GM23338 (cell line): Measurements from ENCODE around the gene ZBTB5. TPM values are rescaled to one million over a fixed set of nuclear protein-coding genes. Genes with fewer than 3 reads are reported as not detected.

Experiments
- ATAC-seq: fragments of 200-7000 bp; cut with Tn5 transposase; 3 replicates; pipeline ENCODE4 v1.9.1; 2020
- DNase-seq: peaks from one replicate; pipeline ENCODE4 v3.0.0-alpha.2; 2015; ENCODE audit warnings: low spot score
- H2AFZ ChIP-seq: fragments of 200-600 bp; sonication (generic); 2 replicates; pipeline ENCODE4 v1.8.0; 2016; ENCODE audit warnings: antibody characterized with exemption, mild to moderate bottlenecking, moderate library complexity
- H3F3A ChIP-seq: fragments of 200-600 bp; sonication (generic); replicated peaks from 2 replicates; pipeline ENCODE4 v1.8.0; 2017; ENCODE audit warnings: antibody characterized with exemption, mixed run types, low read depth
- H3K27ac ChIP-seq: fragments of 200-600 bp; sonication (generic); 2 replicates; pipeline ENCODE4 v1.6.1; 2016; ENCODE audit warnings: low read depth
- H3K27me3 ChIP-seq: fragments of 200-600 bp; sonication (generic); 2 replicates; pipeline ENCODE4 v1.8.0; 2016; ENCODE audit warnings: mild to moderate bottlenecking, mixed run types, moderate library complexity; ENCODE audit not compliant: insufficient read depth
- H3K36me3 ChIP-seq: fragments of 200-600 bp; sonication (generic); 2 replicates; pipeline ENCODE4 v1.8.0; 2016; ENCODE audit warnings: mild to moderate bottlenecking; ENCODE audit not compliant: insufficient read depth
- H3K4me1 ChIP-seq: fragments of 200-600 bp; sonication (generic); 2 replicates; pipeline ENCODE4 v1.8.0; 2016; ENCODE audit warnings: mild to moderate bottlenecking, moderate library complexity; ENCODE audit not compliant: insufficient read depth
- H3K4me2 ChIP-seq: fragments of 200-600 bp; sonication (generic); 2 replicates; pipeline ENCODE4 v1.7.1; 2017; ENCODE audit warnings: mixed run types
- H3K4me3 ChIP-seq: fragments of 200-600 bp; sonication (generic); 2 replicates; pipeline ENCODE4 v1.6.1; 2016; ENCODE audit warnings: mixed run types
- H3K79me2 ChIP-seq: fragments of 200-600 bp; sonication (generic); replicated peaks from 2 replicates; pipeline ENCODE4 v1.8.0; 2017; ENCODE audit warnings: mild to moderate bottlenecking; ENCODE audit not compliant: insufficient read depth
- H3K9me2 ChIP-seq: fragments of 200-600 bp; sonication (generic); 2 replicates; pipeline ENCODE4 v1.8.0; 2017; ENCODE audit not compliant: insufficient read depth
- H4K20me1 ChIP-seq: fragments of 200-600 bp; sonication (generic); replicated peaks from 2 replicates; pipeline ENCODE4 v1.8.0; 2017; ENCODE audit warnings: mild to moderate bottlenecking; ENCODE audit not compliant: insufficient read depth
- H3K27ac Mint-ChIP-seq: 2 replicates; pipeline ENCODE4 v1.8.0; 2020; ENCODE audit warnings: inconsistent platforms, mild to moderate bottlenecking, moderate library complexity, mixed read lengths
- H3K27me3 Mint-ChIP-seq: 3 replicates; pipeline ENCODE4 v1.8.0; 2022; ENCODE audit warnings: low read depth, mild to moderate bottlenecking, moderate library complexity, mixed read lengths, inconsistent platforms; ENCODE audit not compliant: insufficient read depth, poor library complexity
- H3K36me3 Mint-ChIP-seq: 3 replicates; pipeline ENCODE4 v1.8.0; 2021; ENCODE audit warnings: low read depth, mild to moderate bottlenecking, inconsistent platforms, moderate library complexity, mixed read lengths
- H3K4me1 Mint-ChIP-seq: 3 replicates; pipeline ENCODE4 v1.8.0; 2020; ENCODE audit warnings: mild to moderate bottlenecking, inconsistent platforms, mixed read lengths
- H3K4me3 Mint-ChIP-seq: 3 replicates; pipeline ENCODE4 v1.8.0; 2021; ENCODE audit warnings: moderate library complexity, mild to moderate bottlenecking, inconsistent platforms, mixed read lengths
- H3K9me3 Mint-ChIP-seq: 3 replicates; pipeline ENCODE4 v1.8.0; 2020; ENCODE audit warnings: moderate library complexity, mild to moderate bottlenecking, inconsistent platforms, mixed read lengths
- CREB1 ChIP-seq: fragments of 250-450 bp; sonication (Bioruptor Pico); IDR thresholded peaks from 2 replicates; pipeline ENCODE4 v1.5.0; 2020; ENCODE audit warnings: low read depth, mild to moderate bottlenecking, moderate library complexity
- ETS1 ChIP-seq: IDR thresholded peaks from 2 replicates; pipeline ENCODE4 v1.6.1; 2016; ENCODE audit warnings: antibody characterized with exemption
- EZH2 ChIP-seq: fragments of 200-600 bp; sonication (generic); IDR thresholded peaks from one replicate; pipeline ENCODE4 v1.8.0; 2017; ENCODE audit warnings: antibody characterized with exemption, mild to moderate bottlenecking, low read depth; ENCODE audit not compliant: unreplicated experiment
- JUNB ChIP-seq: IDR thresholded peaks from one replicate; pipeline ENCODE4 v1.6.1; 2016; ENCODE audit warnings: antibody characterized with exemption; ENCODE audit not compliant: unreplicated experiment
- NANOG ChIP-seq: IDR thresholded peaks from 2 replicates; pipeline ENCODE4 v1.6.1; 2016; ENCODE audit warnings: antibody characterized with exemption, borderline replicate concordance
- POLR2AphosphoS5 ChIP-seq: IDR thresholded peaks from 2 replicates; pipeline ENCODE4 v1.6.1; 2016; ENCODE audit warnings: antibody characterized with exemption, low read depth
- STAT1 ChIP-seq: IDR thresholded peaks from one replicate; pipeline ENCODE4 v1.6.1; 2016; ENCODE audit warnings: antibody characterized with exemption; ENCODE audit not compliant: unreplicated experiment
- ZNF114 ChIP-seq: fragments of 250-450 bp; sonication (Bioruptor Pico); IDR thresholded peaks from 2 replicates; pipeline ENCODE4 v1.5.0; 2020; ENCODE audit warnings: mild to moderate bottlenecking, moderate library complexity
- ZNF331 ChIP-seq: fragments of 250-450 bp; sonication (Bioruptor Pico); IDR thresholded peaks from 2 replicates; pipeline ENCODE4 v1.5.0; 2020; ENCODE audit warnings: low read depth, mild to moderate bottlenecking, moderate library complexity
- ZNF462 ChIP-seq: fragments of 250-450 bp; sonication (Bioruptor Pico); IDR thresholded peaks from 2 replicates; pipeline ENCODE4 v1.5.0; 2020; ENCODE audit warnings: mild to moderate bottlenecking, moderate library complexity
- polyA plus RNA-seq: library from polyadenylated mRNA; unstranded; fragments of >200 nt; fragmentation: Nextera tagmentation; extraction: Ambion mirVana; gene quantifications from 2 replicates; pipeline ENCODE4 v1.2.1, GENCODE V29; 2016
- total RNA-seq: library from RNA; depleted of rRNA; stranded (reverse); fragments of >200 nt; shearing (Covaris generic); gene quantifications from 2 replicates; pipeline ENCODE4 v1.2.3, GENCODE V29; 2014

Gene ZBTB5
- total and polyA plus RNA-seq, 2 experiments from 2014 or later = 2.8 to 19.5 TPM

- no peak for TF ChIP-seq ZNF462
- no peak for TF ChIP-seq POLR2AphosphoS5
- no peak for TF ChIP-seq CREB1
- no peak for TF ChIP-seq STAT1
- TF ChIP-seq ZNF114 (CRISPR knock-in tag) = no peak
- no peak for TF ChIP-seq NANOG
- no peak for TF ChIP-seq JUNB
Measured at GRCh38 chr9:37395663-37396062, 69.6 kb downstream of the ZBTB5 start (continued).

- H3K36me3 Mint-ChIP-seq = no peaks in the 10 kb centered on the region
- peak; percentile 25; the same call in 2 of the 3 replicates for ATAC-seq
- H3K4me1 ChIP-seq = no peaks in the 10 kb centered on the region
- TF ChIP-seq EZH2 = no peak
- TF ChIP-seq CREB1 = no peak
- TF ChIP-seq ZNF462 = no peak
- no peak for TF ChIP-seq ZNF331
- no peak for TF ChIP-seq STAT1
- TF ChIP-seq ETS1 = no peak
Measured at GRCh38 chr9:37395229-37395628, 70.0 kb downstream of the ZBTB5 start.

More at GRCh38 chr9:37395229-37395628, 70.0 kb downstream of the ZBTB5 start:
- DNase-seq = no peak
- Histone ChIP-seq H3K27me3 (no peaks in the 10 kb centered on the region), H3K79me2 (no peaks in the 10 kb centered on the region), H3K27ac (no peak overlapping the region), H3K36me3 (no peaks in the 10 kb centered on the region), H3K4me2 (no peak overlapping the region), H3F3A (no peaks in the 10 kb centered on the region), H2AFZ (peak overlapping the region; percentile 56), H3K9me2 (no peaks in the 10 kb centered on the region), H3K4me3 (no peak overlapping the region), H4K20me1 (no peaks in the 10 kb centered on the region)
- Mint-ChIP-seq H3K9me3 (no peaks in the 10 kb centered on the region), H3K27me3 (peaks cover 1% of the 10 kb centered on the region), H3K4me1 (peaks cover 3% of the 10 kb centered on the region; the same call in 1 of the 3 replicates), H3K27ac (no peak overlapping the region), H3K4me3 (no peak overlapping the region)
